ENCODE data around the gene EPHB1.

The EPHB1 gene

GRCh38 chr3:134869153-134869726, 74.2 kb downstream of the EPHB1 start:
- Histone ChIP-seq H3K36me3 (ENCODE audit: control insufficient read depth in 5 of 5, insufficient read depth in 5 of 5, low read length in 5 of 5) (no peaks in the 10 kb centered on the region), H3K4me3 (ENCODE audit: low read depth in 1 of 5, low read length in 5 of 5) (no peak overlapping the region), H3K4me1 (ENCODE audit: control insufficient read depth in 5 of 5, insufficient read depth in 5 of 5, low read length in 5 of 5) (peaks cover 0 to 8% (median 0%) of the 10 kb centered on the region in 5 donors), H3K27ac (ENCODE audit: low read depth, low read length) (no peak overlapping the region), H3K9ac (ENCODE audit: low read length in 5 of 5) (no peak overlapping the region), H3K9me3 (ENCODE audit: control insufficient read depth in 5 of 5, low read length in 5 of 5) (no peaks in the 10 kb centered on the region), H3K27me3 (ENCODE audit: control insufficient read depth in 5 of 5, insufficient read depth in 4 of 5, low read length in 5 of 5) (no peaks in the 10 kb centered on the region)

- no peak overlapping the region for H3K27ac ChIP-seq (ENCODE audit: low read depth, low read length)
- H3K4me1 ChIP-seq (ENCODE audit: control insufficient read depth in 5 of 5, insufficient read depth in 5 of 5, low read length in 5 of 5) = no peaks in the 10 kb centered on the region
- H3K36me3 ChIP-seq (ENCODE audit: control insufficient read depth in 5 of 5, insufficient read depth in 5 of 5, low read length in 5 of 5) = no peaks in the 10 kb centered on the region
- no peaks in the 10 kb centered on the region for H3K9me3 ChIP-seq (ENCODE audit: control insufficient read depth in 5 of 5, low read length in 5 of 5)
- no peak overlapping the region for H3K4me3 ChIP-seq (ENCODE audit: low read depth in 1 of 5, low read length in 5 of 5)
- H3K27me3 ChIP-seq (ENCODE audit: control insufficient read depth in 5 of 5, insufficient read depth in 4 of 5, low read length in 5 of 5) = no peaks in the 10 kb centered on the region
- H3K9ac ChIP-seq (ENCODE audit: low read length in 5 of 5) = no peak overlapping the region
Measured at GRCh38 chr3:134871818-134872217, 76.8 kb downstream of the EPHB1 start.

GRCh38 chr3:134872440-134873388, 77.7 kb downstream of the EPHB1 start:
- no peaks in the 10 kb centered on the region for H3K36me3 ChIP-seq (ENCODE audit: control insufficient read depth in 5 of 5, insufficient read depth in 5 of 5, low read length in 5 of 5)
- no peak overlapping the region for H3K27ac ChIP-seq (ENCODE audit: low read depth, low read length)
- H3K27me3 ChIP-seq (ENCODE audit: control insufficient read depth in 5 of 5, insufficient read depth in 4 of 5, low read length in 5 of 5) = no peaks in the 10 kb centered on the region
- no peaks in the 10 kb centered on the region for H3K4me1 ChIP-seq (ENCODE audit: control insufficient read depth in 5 of 5, insufficient read depth in 5 of 5, low read length in 5 of 5)
- H3K4me3 ChIP-seq (ENCODE audit: low read depth in 1 of 5, low read length in 5 of 5) = no peak overlapping the region
- no peak overlapping the region for H3K9ac ChIP-seq (ENCODE audit: low read length in 5 of 5)
- no peaks in the 10 kb centered on the region for H3K9me3 ChIP-seq (ENCODE audit: control insufficient read depth in 5 of 5, low read length in 5 of 5)

- no peak overlapping the region for H3K9ac ChIP-seq (ENCODE audit: low read length in 5 of 5)
- no peaks in the 10 kb centered on the region for H3K36me3 ChIP-seq (ENCODE audit: control insufficient read depth in 5 of 5, insufficient read depth in 5 of 5, low read length in 5 of 5)
- no peaks in the 10 kb centered on the region for H3K9me3 ChIP-seq (ENCODE audit: control insufficient read depth in 5 of 5, low read length in 5 of 5)
- no peaks in the 10 kb centered on the region for H3K4me1 ChIP-seq (ENCODE audit: control insufficient read depth in 5 of 5, insufficient read depth in 5 of 5, low read length in 5 of 5)
- no peaks in the 10 kb centered on the region for H3K27me3 ChIP-seq (ENCODE audit: control insufficient read depth in 5 of 5, insufficient read depth in 4 of 5, low read length in 5 of 5)
- no peak overlapping the region for H3K4me3 ChIP-seq (ENCODE audit: low read depth in 1 of 5, low read length in 5 of 5)
- no peak overlapping the region for H3K27ac ChIP-seq (ENCODE audit: low read depth, low read length)
Measured at GRCh38 chr3:134873789-134874188, 78.7 kb downstream of the EPHB1 start.

- Histone ChIP-seq H3K27me3 (ENCODE audit: control insufficient read depth in 5 of 5, insufficient read depth in 4 of 5, low read length in 5 of 5) (no peaks in the 10 kb centered on the region), H3K9ac (ENCODE audit: low read length in 5 of 5) (no peak overlapping the region), H3K4me3 (ENCODE audit: low read depth in 1 of 5, low read length in 5 of 5) (no peak overlapping the region), H3K27ac (ENCODE audit: low read depth, low read length) (no peak overlapping the region), H3K9me3 (ENCODE audit: control insufficient read depth in 5 of 5, low read length in 5 of 5) (no peaks in the 10 kb centered on the region), H3K4me1 (ENCODE audit: control insufficient read depth in 5 of 5, insufficient read depth in 5 of 5, low read length in 5 of 5) (no peaks in the 10 kb centered on the region), H3K36me3 (ENCODE audit: control insufficient read depth in 5 of 5, insufficient read depth in 5 of 5, low read length in 5 of 5) (no peaks in the 10 kb centered on the region)
Measured at GRCh38 chr3:134874737-134875413, 79.8 kb downstream of the EPHB1 start.

- no peaks in the 10 kb centered on the region for H3K9me3 ChIP-seq (ENCODE audit: control insufficient read depth in 5 of 5, low read length in 5 of 5)
- no peaks in the 10 kb centered on the region for H3K4me1 ChIP-seq (ENCODE audit: control insufficient read depth in 5 of 5, insufficient read depth in 5 of 5, low read length in 5 of 5)
- H3K4me3 ChIP-seq (ENCODE audit: low read depth in 1 of 5, low read length in 5 of 5) = no peak overlapping the region
- H3K27ac ChIP-seq (ENCODE audit: low read depth, low read length) = no peak overlapping the region
- no peaks in the 10 kb centered on the region for H3K36me3 ChIP-seq (ENCODE audit: control insufficient read depth in 5 of 5, insufficient read depth in 5 of 5, low read length in 5 of 5)
- H3K27me3 ChIP-seq (ENCODE audit: control insufficient read depth in 5 of 5, insufficient read depth in 4 of 5, low read length in 5 of 5) = no peaks in the 10 kb centered on the region
- no peak overlapping the region for H3K9ac ChIP-seq (ENCODE audit: low read length in 5 of 5)
Measured at GRCh38 chr3:134876836-134877235, 81.8 kb downstream of the EPHB1 start.

- no peak overlapping the region for H3K9ac ChIP-seq (ENCODE audit: low read length in 5 of 5)
- no peaks in the 10 kb centered on the region for H3K36me3 ChIP-seq (ENCODE audit: control insufficient read depth in 5 of 5, insufficient read depth in 5 of 5, low read length in 5 of 5)
- H3K9me3 ChIP-seq (ENCODE audit: control insufficient read depth in 5 of 5, low read length in 5 of 5) = no peaks in the 10 kb centered on the region
- no peak overlapping the region for H3K27ac ChIP-seq (ENCODE audit: low read depth, low read length)
- no peaks in the 10 kb centered on the region for H3K27me3 ChIP-seq (ENCODE audit: control insufficient read depth in 5 of 5, insufficient read depth in 4 of 5, low read length in 5 of 5)
- no peaks in the 10 kb centered on the region for H3K4me1 ChIP-seq (ENCODE audit: control insufficient read depth in 5 of 5, insufficient read depth in 5 of 5, low read length in 5 of 5)
- no peak overlapping the region for H3K4me3 ChIP-seq (ENCODE audit: low read depth in 1 of 5, low read length in 5 of 5)
Measured at GRCh38 chr3:134877788-134878187, 82.7 kb downstream of the EPHB1 start.

GRCh38 chr3:134879990-134880389, 84.9 kb downstream of the EPHB1 start:
- no peak overlapping the region for H3K27ac ChIP-seq (ENCODE audit: low read depth, low read length)
- H3K4me1 ChIP-seq (ENCODE audit: control insufficient read depth in 5 of 5, insufficient read depth in 5 of 5, low read length in 5 of 5) = no peaks in the 10 kb centered on the region
- no peaks in the 10 kb centered on the region for H3K36me3 ChIP-seq (ENCODE audit: control insufficient read depth in 5 of 5, insufficient read depth in 5 of 5, low read length in 5 of 5)
- H3K9ac ChIP-seq (ENCODE audit: low read length in 5 of 5) = no peak overlapping the region
- H3K9me3 ChIP-seq (ENCODE audit: control insufficient read depth in 5 of 5, low read length in 5 of 5) = no peaks in the 10 kb centered on the region
- H3K27me3 ChIP-seq (ENCODE audit: control insufficient read depth in 5 of 5, insufficient read depth in 4 of 5, low read length in 5 of 5) = no peaks in the 10 kb centered on the region
- H3K4me3 ChIP-seq (ENCODE audit: low read depth in 1 of 5, low read length in 5 of 5) = no peak overlapping the region

- Histone ChIP-seq H3K4me1 (ENCODE audit: control insufficient read depth in 5 of 5, insufficient read depth in 5 of 5, low read length in 5 of 5) (no peaks in the 10 kb centered on the region), H3K9me3 (ENCODE audit: control insufficient read depth in 5 of 5, low read length in 5 of 5) (no peaks in the 10 kb centered on the region), H3K27me3 (ENCODE audit: control insufficient read depth in 5 of 5, insufficient read depth in 4 of 5, low read length in 5 of 5) (no peaks in the 10 kb centered on the region), H3K36me3 (ENCODE audit: control insufficient read depth in 5 of 5, insufficient read depth in 5 of 5, low read length in 5 of 5) (no peaks in the 10 kb centered on the region), H3K9ac (ENCODE audit: low read length in 5 of 5) (no peak overlapping the region), H3K4me3 (ENCODE audit: low read depth in 1 of 5, low read length in 5 of 5) (no peak overlapping the region), H3K27ac (ENCODE audit: low read depth, low read length) (no peak overlapping the region)
Measured at GRCh38 chr3:134880431-134880830, 85.4 kb downstream of the EPHB1 start.

GRCh38 chr3:134881305-134881704, 86.2 kb downstream of the EPHB1 start:
- Histone ChIP-seq H3K4me1 (ENCODE audit: control insufficient read depth in 5 of 5, insufficient read depth in 5 of 5, low read length in 5 of 5) (no peaks in the 10 kb centered on the region), H3K9ac (ENCODE audit: low read length in 5 of 5) (no peak overlapping the region), H3K36me3 (ENCODE audit: control insufficient read depth in 5 of 5, insufficient read depth in 5 of 5, low read length in 5 of 5) (no peaks in the 10 kb centered on the region), H3K9me3 (ENCODE audit: control insufficient read depth in 5 of 5, low read length in 5 of 5) (no peaks in the 10 kb centered on the region), H3K4me3 (ENCODE audit: low read depth in 1 of 5, low read length in 5 of 5) (no peak overlapping the region), H3K27me3 (ENCODE audit: control insufficient read depth in 5 of 5, insufficient read depth in 4 of 5, low read length in 5 of 5) (no peaks in the 10 kb centered on the region), H3K27ac (ENCODE audit: low read depth, low read length) (no peak overlapping the region)

Measured in subcutaneous abdominal adipose tissue (tissue), 5 donors.